Smooth muscle cell (in vitro differentiated cells): ENCODE results near the gene GJA9. TPM values are rescaled to one million over a fixed set of nuclear protein-coding genes. Genes with fewer than 3 reads are reported as not detected.

ENCODE experiments used
- DNase-seq: peaks from one replicate; lab custom pipeline; 2025; ENCODE audit not compliant: unreplicated experiment; lab: John Stamatoyannopoulos, UW
- H2AFZ ChIP-seq: fragments of 200-600 bp; sonication (generic); 2 replicates; pipeline ENCODE4 v1.6.0; 2016; ENCODE audit warnings: antibody characterized with exemption, low read depth, mild to moderate bottlenecking
- H3F3A ChIP-seq: fragments of 200-600 bp; sonication (generic); 2 replicates; pipeline ENCODE4 v1.6.0; 2017; ENCODE audit warnings: antibody characterized with exemption, low read depth
- H3K27ac ChIP-seq: fragments of 200-600 bp; sonication (generic); 2 replicates; pipeline ENCODE4 v1.5.1; 2016; ENCODE audit warnings: low read depth, mild to moderate bottlenecking
- H3K27me3 ChIP-seq: fragments of 200-600 bp; sonication (generic); 2 replicates; pipeline ENCODE4 v1.6.1; 2016; ENCODE audit warnings: low read depth, mild to moderate bottlenecking
- H3K36me3 ChIP-seq: fragments of 200-600 bp; sonication (generic); 2 replicates; pipeline ENCODE4 v1.5.1; 2016; ENCODE audit warnings: low read depth
- H3K4me1 ChIP-seq: fragments of 200-600 bp; sonication (generic); 2 replicates; pipeline ENCODE4 v1.5.1; 2016; ENCODE audit warnings: low read depth
- H3K4me2 ChIP-seq: fragments of 200-600 bp; sonication (generic); 2 replicates; pipeline ENCODE4 v1.6.0; 2016; ENCODE audit warnings: mild to moderate bottlenecking
- H3K4me3 ChIP-seq: fragments of 200-600 bp; sonication (generic); 2 replicates; pipeline ENCODE4 v1.5.1; 2016; ENCODE audit warnings: mild to moderate bottlenecking
- H3K79me2 ChIP-seq: fragments of 200-600 bp; sonication (generic); 2 replicates; pipeline ENCODE4 v1.6.0; 2016; ENCODE audit warnings: low read depth, mild to moderate bottlenecking
- H3K9ac ChIP-seq: fragments of 200-600 bp; sonication (generic); 2 replicates; pipeline ENCODE4 v1.6.0; 2016; ENCODE audit warnings: low read depth
- H3K9me3 ChIP-seq: fragments of 200-600 bp; sonication (generic); replicated peaks from 2 replicates; pipeline ENCODE4 v1.5.1; 2016; ENCODE audit warnings: low read depth
- H4K20me1 ChIP-seq: fragments of 200-600 bp; sonication (generic); 2 replicates; pipeline ENCODE4 v1.6.0; 2016; ENCODE audit warnings: low read depth
- CTCF ChIP-seq: fragments of 200-600 bp; sonication (generic); IDR thresholded peaks from 2 replicates; pipeline ENCODE4 v1.5.1; 2017; ENCODE audit warnings: borderline replicate concordance, mild to moderate bottlenecking, antibody characterized with exemption; ENCODE audit not compliant: insufficient read depth, poor library complexity, severe bottlenecking
- WGBS: methylation state at CpG from one replicate; pipeline ENCODE4 v1.1.7; 2016; ENCODE audit warnings: low lambda C conversion rate; 5-methylcytosine and 5-hydroxymethylcytosine counted together
- polyA plus RNA-seq: library from polyadenylated mRNA; unstranded; fragments of >200 nt; fragmentation: Nextera tagmentation; extraction: Ambion mirVana; gene quantifications from 2 replicates; pipeline ENCODE4 v1.2.1, GENCODE V29; 2016
- total RNA-seq: library from RNA; depleted of rRNA; stranded (reverse); fragments of >200 nt; gene quantifications from 2 replicates; pipeline ENCODE4 v1.2.3, GENCODE V29; 2014

GJA9 gene
- not detected in 2 replicates for total RNA-seq
- polyA plus RNA-seq: 0.14 TPM in 1 of 2 replicates, not detected in the other

- no peak for DNase-seq
- no peak within 1 kb of the TSS for H3K27ac ChIP-seq
- no peaks in the 10 kb centered on the region for H3K4me1 ChIP-seq
- no peak within 1 kb of the TSS for H3K4me3 ChIP-seq
- no peaks in the 10 kb centered on the region for H3K9me3 ChIP-seq
- H3F3A ChIP-seq: no peaks in the 10 kb centered on the region
- TF ChIP-seq CTCF: no peak
- H3K4me2 ChIP-seq: no peak within 1 kb of the TSS
- no peak within 1 kb of the TSS for H2AFZ ChIP-seq
- no peaks in the 10 kb centered on the region for H3K36me3 ChIP-seq
- no peak within 1 kb of the TSS for H3K9ac ChIP-seq
- no peaks in the 10 kb centered on the region for H3K79me2 ChIP-seq
- H3K27me3 ChIP-seq: no peaks in the 10 kb centered on the region
- no peaks in the 10 kb centered on the region for H4K20me1 ChIP-seq
These were observed at the start of gene GJA9 for GRCh38 chr1:38881487-38881886. Gene GJA9 (minus strand): TSS chr1:38881587. CDS start chr1:38876098, 5,489 bp downstream.

- Histone ChIP-seq H3F3A (no peaks in the 10 kb centered on the region), H3K27ac (no peak overlapping the region), H3K4me2 (no peak overlapping the region), H3K4me3 (no peak overlapping the region), H3K9ac (no peak overlapping the region), H3K4me1 (peaks cover 3% of the 10 kb centered on the region), H3K79me2 (no peaks in the 10 kb centered on the region), H4K20me1 (no peaks in the 10 kb centered on the region), H3K27me3 (no peaks in the 10 kb centered on the region), H3K36me3 (no peaks in the 10 kb centered on the region), H3K9me3 (no peaks in the 10 kb centered on the region), H2AFZ (no peak overlapping the region)
- WGBS: 88% methylated on average over 6 of the region's 6 CpGs
- TF ChIP-seq CTCF: no peak
- no peak for DNase-seq
These were observed 48.1 kb upstream of the GJA9 start for GRCh38 chr1:38929476-38929875.

GRCh38 chr1:38929054-38929453 lies 47.7 kb upstream of the GJA9 start:
- no peaks in the 10 kb centered on the region for H3F3A ChIP-seq
- H4K20me1 ChIP-seq: no peaks in the 10 kb centered on the region
- no peaks in the 10 kb centered on the region for H3K9me3 ChIP-seq
- no peak overlapping the region for H3K4me2 ChIP-seq
- no peak overlapping the region for H2AFZ ChIP-seq
- H3K79me2 ChIP-seq: no peaks in the 10 kb centered on the region
- H3K36me3 ChIP-seq: no peaks in the 10 kb centered on the region
- H3K4me1 ChIP-seq: peaks cover 3% of the 10 kb centered on the region
- 91% methylated on average over 8 of the region's 8 CpGs for WGBS
- no peak for TF ChIP-seq CTCF
- no peak overlapping the region for H3K27ac ChIP-seq
- no peak overlapping the region for H3K4me3 ChIP-seq
- H3K27me3 ChIP-seq: no peaks in the 10 kb centered on the region
- H3K9ac ChIP-seq: no peak overlapping the region
- DNase-seq: no peak

GRCh38 chr1:38926091-38926490 lies 44.7 kb upstream of the GJA9 start:
- H3K27me3 ChIP-seq: no peaks in the 10 kb centered on the region
- no peaks in the 10 kb centered on the region for H3K36me3 ChIP-seq
- H3F3A ChIP-seq: no peaks in the 10 kb centered on the region
- H3K9me3 ChIP-seq: no peaks in the 10 kb centered on the region
- no peak overlapping the region for H3K9ac ChIP-seq
- WGBS: 91% methylated on average over 3 of the region's 3 CpGs
- no peak overlapping the region for H3K4me2 ChIP-seq
- no peaks in the 10 kb centered on the region for H3K79me2 ChIP-seq
- TF ChIP-seq CTCF: no peak
- DNase-seq: no peak
- H4K20me1 ChIP-seq: no peaks in the 10 kb centered on the region
- no peak overlapping the region for H3K27ac ChIP-seq
- H3K4me1 ChIP-seq: peaks cover 3% of the 10 kb centered on the region
- H3K4me3 ChIP-seq: no peak overlapping the region
- no peak overlapping the region for H2AFZ ChIP-seq
